HUES6 (cell line): Measurements from ENCODE around the gene TNS1.

Source experiments
- H3K27ac ChIP-seq: 2 replicates; pipeline ENCODE4 v1.7.0; 2013; ENCODE audit warnings: low read depth, mild to moderate bottlenecking, low read length, inconsistent platforms
- H3K27me3 ChIP-seq: 2 replicates; pipeline ENCODE4 v1.6.1; 2013; ENCODE audit warnings: low read length; ENCODE audit not compliant: control insufficient read depth, insufficient read depth
- H3K36me3 ChIP-seq: 2 replicates; pipeline ENCODE4 v1.6.1; 2013; ENCODE audit warnings: low read length; ENCODE audit not compliant: control insufficient read depth, insufficient read depth
- H3K4me1 ChIP-seq: 2 replicates; pipeline ENCODE4 v1.6.1; 2013; ENCODE audit warnings: low read length; ENCODE audit not compliant: control insufficient read depth, insufficient read depth
- H3K4me3 ChIP-seq: 2 replicates; pipeline ENCODE4 v1.5.1; 2013; ENCODE audit warnings: low read depth, low read length
- H3K9ac ChIP-seq: one replicate; pipeline ENCODE4 v1.6.1; 2013; ENCODE audit warnings: mild to moderate bottlenecking, low read length
- H3K9me3 ChIP-seq: 2 replicates; pipeline ENCODE4 v1.6.1; 2013; ENCODE audit warnings: low read depth, low read length; ENCODE audit not compliant: control insufficient read depth, insufficient read depth

TNS1 gene

GRCh38 chr2:218003981-218004419, 1.2 kb upstream of the TNS1 start:
- H3K4me3 ChIP-seq = no peak overlapping the region
- no peak overlapping the region for H3K27ac ChIP-seq
- no peaks in the 10 kb centered on the region for H3K9me3 ChIP-seq
- H3K27me3 ChIP-seq = peaks cover 14% of the 10 kb centered on the region
- H3K4me1 ChIP-seq = peaks cover 36% of the 10 kb centered on the region; the same call in 1 of the 2 replicates
- H3K36me3 ChIP-seq = no peaks in the 10 kb centered on the region
- no peak overlapping the region for H3K9ac ChIP-seq

GRCh38 chr2:218003281-218003944, 618 bp upstream of the TNS1 start:
- Histone ChIP-seq H3K9ac (no peak overlapping the region), H3K4me3 (no peak overlapping the region), H3K27ac (no peak overlapping the region), H3K27me3 (peaks cover 9% of the 10 kb centered on the region), H3K4me1 (peaks cover 33% of the 10 kb centered on the region; the same call in 1 of the 2 replicates), H3K9me3 (no peaks in the 10 kb centered on the region), H3K36me3 (no peaks in the 10 kb centered on the region)

- Histone ChIP-seq H3K36me3 (no peaks in the 10 kb centered on the region), H3K4me3 (no peak overlapping the region), H3K9me3 (no peaks in the 10 kb centered on the region), H3K27ac (no peak overlapping the region), H3K9ac (no peak overlapping the region), H3K27me3 (no peaks in the 10 kb centered on the region), H3K4me1 (peaks cover 24% of the 10 kb centered on the region; the same call in 1 of the 2 replicates)
Measured at GRCh38 chr2:218002143-218002844, 501 bp downstream of the TNS1 start.

GRCh38 chr2:218001629-218002028, 1.2 kb downstream of the TNS1 start:
- H3K4me1 ChIP-seq = peaks cover 21% of the 10 kb centered on the region; the same call in 1 of the 2 replicates
- H3K9me3 ChIP-seq = no peaks in the 10 kb centered on the region
- H3K9ac ChIP-seq = no peak overlapping the region
- H3K27ac ChIP-seq = no peak overlapping the region
- H3K27me3 ChIP-seq = no peaks in the 10 kb centered on the region
- no peak overlapping the region for H3K4me3 ChIP-seq
- no peaks in the 10 kb centered on the region for H3K36me3 ChIP-seq

GRCh38 chr2:218000136-218000535, 2.7 kb downstream of the TNS1 start:
- Histone ChIP-seq H3K4me3 (no peak overlapping the region), H3K9ac (no peak overlapping the region), H3K4me1 (peaks cover 35% of the 10 kb centered on the region; the same call in 1 of the 2 replicates), H3K9me3 (no peaks in the 10 kb centered on the region), H3K27ac (no peak overlapping the region), H3K36me3 (no peaks in the 10 kb centered on the region), H3K27me3 (no peaks in the 10 kb centered on the region)

GRCh38 chr2:217999595-217999959, 3.2 kb downstream of the TNS1 start:
- Histone ChIP-seq H3K27me3 (no peaks in the 10 kb centered on the region), H3K9ac (no peak overlapping the region), H3K9me3 (no peaks in the 10 kb centered on the region), H3K4me3 (no peak overlapping the region), H3K27ac (no peak overlapping the region), H3K36me3 (no peaks in the 10 kb centered on the region), H3K4me1 (peaks cover 41% of the 10 kb centered on the region; the same call in 1 of the 2 replicates)

GRCh38 chr2:217998926-217999594, 3.7 kb downstream of the TNS1 start:
- Histone ChIP-seq H3K27ac (no peak overlapping the region), H3K9me3 (no peaks in the 10 kb centered on the region), H3K4me3 (no peak overlapping the region), H3K27me3 (no peaks in the 10 kb centered on the region), H3K36me3 (no peaks in the 10 kb centered on the region), H3K4me1 (peaks cover 39% of the 10 kb centered on the region; the same call in 1 of the 2 replicates), H3K9ac (no peak overlapping the region)

GRCh38 chr2:217997510-217997909, 5.3 kb downstream of the TNS1 start:
- H3K9me3 ChIP-seq = no peaks in the 10 kb centered on the region
- H3K4me1 ChIP-seq = peaks cover 32% of the 10 kb centered on the region; the same call in 1 of the 2 replicates
- no peak overlapping the region for H3K27ac ChIP-seq
- no peak overlapping the region for H3K9ac ChIP-seq
- H3K36me3 ChIP-seq = no peaks in the 10 kb centered on the region
- no peaks in the 10 kb centered on the region for H3K27me3 ChIP-seq
- no peak overlapping the region for H3K4me3 ChIP-seq

- Histone ChIP-seq H3K9me3 (no peaks in the 10 kb centered on the region), H3K27ac (no peak overlapping the region; the same call in 1 of the 2 replicates), H3K4me1 (peaks cover 24% of the 10 kb centered on the region; the same call in 1 of the 2 replicates), H3K4me3 (no peak overlapping the region), H3K27me3 (no peaks in the 10 kb centered on the region), H3K36me3 (no peaks in the 10 kb centered on the region), H3K9ac (no peak overlapping the region)
Measured at GRCh38 chr2:217996361-217996760, 6.4 kb downstream of the TNS1 start.

GRCh38 chr2:217995731-217996231, 7.0 kb downstream of the TNS1 start:
- H3K4me3 ChIP-seq = no peak overlapping the region

More at GRCh38 chr2:217995731-217996231, 7.0 kb downstream of the TNS1 start:
- H3K9me3 ChIP-seq = no peaks in the 10 kb centered on the region
- H3K9ac ChIP-seq = no peak overlapping the region
- peaks cover 24% of the 10 kb centered on the region; the same call in 1 of the 2 replicates for H3K4me1 ChIP-seq
- no peaks in the 10 kb centered on the region for H3K36me3 ChIP-seq
- no peaks in the 10 kb centered on the region for H3K27me3 ChIP-seq
- no peak overlapping the region for H3K27ac ChIP-seq
